ENCODE data around the gene C1orf159. TPM values are rescaled to one million over a fixed set of nuclear protein-coding genes. Genes with fewer than 3 reads are reported as not detected.

C1orf159 gene
- polyA plus RNA-seq, 4 donors: 9.2 to 19.0 (median 12.6) TPM

GRCh38 chr1:1091344-1092148, 24.3 kb downstream of the C1orf159 start:
- Histone ChIP-seq H3K27me3 (ENCODE audit: control insufficient read depth in 3 of 3, insufficient read depth in 3 of 3, low read length in 3 of 3) (no peaks in the 10 kb centered on the region), H3K9me3 (ENCODE audit: control insufficient read depth in 2 of 2, insufficient read depth in 1 of 2, low read depth in 1 of 2, low read length in 1 of 2) (no peaks in the 10 kb centered on the region), H3K27ac (ENCODE audit: low read depth in 1 of 3, low read length in 2 of 3) (no peak overlapping the region), H3K36me3 (ENCODE audit: control insufficient read depth in 3 of 3, insufficient read depth in 2 of 3, low read depth in 1 of 3, low read length in 3 of 3) (peaks cover 0 to 24% (median 0%) of the 10 kb centered on the region in 3 donors), H3K4me1 (ENCODE audit: control insufficient read depth in 3 of 3, insufficient read depth in 2 of 3, low read depth in 1 of 3, low read length in 2 of 3) (no peaks in the 10 kb centered on the region), H3K4me3 (ENCODE audit: low read depth in 1 of 3, low read length in 3 of 3) (no peak overlapping the region)
- no peak for FAIRE-seq
- WGBS, 3 donors: 95 to 99% (median 96%) methylated on average over 27 to 28 of the region's 28 CpGs
- DNase-seq: no peak

- H3K27me3 ChIP-seq (ENCODE audit: control insufficient read depth in 3 of 3, insufficient read depth in 3 of 3, low read length in 3 of 3): no peaks in the 10 kb centered on the region
- H3K4me3 ChIP-seq (ENCODE audit: low read depth in 1 of 3, low read length in 3 of 3): no peak overlapping the region
- 95 to 96% (median 95%) methylated on average over 41 to 45 of the region's 45 CpGs for WGBS, 3 donors
- DNase-seq (no peak), FAIRE-seq (no peak)
- peaks cover 0 to 28% (median 0%) of the 10 kb centered on the region in 3 donors for H3K36me3 ChIP-seq (ENCODE audit: control insufficient read depth in 3 of 3, insufficient read depth in 2 of 3, low read depth in 1 of 3, low read length in 3 of 3)
- no peaks in the 10 kb centered on the region for H3K4me1 ChIP-seq (ENCODE audit: control insufficient read depth in 3 of 3, insufficient read depth in 2 of 3, low read depth in 1 of 3, low read length in 2 of 3)
- no peak overlapping the region for H3K27ac ChIP-seq (ENCODE audit: low read depth in 1 of 3, low read length in 2 of 3)
- no peaks in the 10 kb centered on the region for H3K9me3 ChIP-seq (ENCODE audit: control insufficient read depth in 2 of 2, insufficient read depth in 1 of 2, low read depth in 1 of 2, low read length in 1 of 2)
Observed at GRCh38 chr1:1090424-1091343, 25.2 kb downstream of the C1orf159 start.

- Histone ChIP-seq H3K4me3 (ENCODE audit: low read depth in 1 of 3, low read length in 3 of 3) (no peak overlapping the region), H3K4me1 (ENCODE audit: control insufficient read depth in 3 of 3, insufficient read depth in 2 of 3, low read depth in 1 of 3, low read length in 2 of 3) (no peaks in the 10 kb centered on the region), H3K9me3 (ENCODE audit: control insufficient read depth in 2 of 2, insufficient read depth in 1 of 2, low read depth in 1 of 2, low read length in 1 of 2) (no peaks in the 10 kb centered on the region), H3K27me3 (ENCODE audit: control insufficient read depth in 3 of 3, insufficient read depth in 3 of 3, low read length in 3 of 3) (no peaks in the 10 kb centered on the region), H3K27ac (ENCODE audit: low read depth in 1 of 3, low read length in 2 of 3) (no peak overlapping the region), H3K36me3 (ENCODE audit: control insufficient read depth in 3 of 3, insufficient read depth in 2 of 3, low read depth in 1 of 3, low read length in 3 of 3) (peaks cover 0 to 33% (median 0%) of the 10 kb centered on the region in 3 donors)
- WGBS, 3 donors: 94% methylated on average over 21 to 22 of the region's 22 CpGs
- FAIRE-seq (no peak), DNase-seq (no peak)
Observed at GRCh38 chr1:1089731-1090423, 26.0 kb downstream of the C1orf159 start.

- FAIRE-seq: no peak
- no peaks in the 10 kb centered on the region for H3K9me3 ChIP-seq (ENCODE audit: control insufficient read depth in 2 of 2, insufficient read depth in 1 of 2, low read depth in 1 of 2, low read length in 1 of 2)
- no peak for DNase-seq
- 93 to 94% (median 93%) methylated on average over 41 to 46 of the region's 46 CpGs for WGBS, 3 donors
- no peaks in the 10 kb centered on the region for H3K27me3 ChIP-seq (ENCODE audit: control insufficient read depth in 3 of 3, insufficient read depth in 3 of 3, low read length in 3 of 3)
- H3K27ac ChIP-seq (ENCODE audit: low read depth in 1 of 3, low read length in 2 of 3): no peak overlapping the region
- H3K4me1 ChIP-seq (ENCODE audit: control insufficient read depth in 3 of 3, insufficient read depth in 2 of 3, low read depth in 1 of 3, low read length in 2 of 3): no peaks in the 10 kb centered on the region
- H3K36me3 ChIP-seq (ENCODE audit: control insufficient read depth in 3 of 3, insufficient read depth in 2 of 3, low read depth in 1 of 3, low read length in 3 of 3): peaks cover 0 to 39% (median 0%) of the 10 kb centered on the region in 3 donors
- no peak overlapping the region for H3K4me3 ChIP-seq (ENCODE audit: low read depth in 1 of 3, low read length in 3 of 3)
Observed at GRCh38 chr1:1088801-1089680, 26.8 kb downstream of the C1orf159 start.

- FAIRE-seq: no peak
- Histone ChIP-seq H3K9me3 (ENCODE audit: control insufficient read depth in 2 of 2, insufficient read depth in 1 of 2, low read depth in 1 of 2, low read length in 1 of 2) (no peaks in the 10 kb centered on the region), H3K27ac (ENCODE audit: low read depth in 1 of 3, low read length in 2 of 3) (no peak overlapping the region), H3K27me3 (ENCODE audit: control insufficient read depth in 3 of 3, insufficient read depth in 3 of 3, low read length in 3 of 3) (no peaks in the 10 kb centered on the region), H3K36me3 (ENCODE audit: control insufficient read depth in 3 of 3, insufficient read depth in 2 of 3, low read depth in 1 of 3, low read length in 3 of 3) (peaks cover 0 to 45% (median 3%) of the 10 kb centered on the region in 3 donors), H3K4me1 (ENCODE audit: control insufficient read depth in 3 of 3, insufficient read depth in 2 of 3, low read depth in 1 of 3, low read length in 2 of 3) (no peaks in the 10 kb centered on the region), H3K4me3 (ENCODE audit: low read depth in 1 of 3, low read length in 3 of 3) (no peak overlapping the region)
- DNase-seq: no peak
- 90 to 95% (median 91%) methylated on average over 29 to 39 of the region's 39 CpGs for WGBS, 3 donors
Observed at GRCh38 chr1:1088029-1088800, 27.7 kb downstream of the C1orf159 start.

GRCh38 chr1:1087351-1088028, 28.4 kb downstream of the C1orf159 start:
- peaks cover 0 to 52% (median 3%) of the 10 kb centered on the region in 3 donors for H3K36me3 ChIP-seq (ENCODE audit: control insufficient read depth in 3 of 3, insufficient read depth in 2 of 3, low read depth in 1 of 3, low read length in 3 of 3)
- WGBS, 3 donors: 93 to 96% (median 94%) methylated on average over 38 of the region's 38 CpGs
- no peaks in the 10 kb centered on the region for H3K27me3 ChIP-seq (ENCODE audit: control insufficient read depth in 3 of 3, insufficient read depth in 3 of 3, low read length in 3 of 3)
- H3K9me3 ChIP-seq (ENCODE audit: control insufficient read depth in 2 of 2, insufficient read depth in 1 of 2, low read depth in 1 of 2, low read length in 1 of 2): no peaks in the 10 kb centered on the region
- DNase-seq (no peak), FAIRE-seq (no peak)
- no peaks in the 10 kb centered on the region for H3K4me1 ChIP-seq (ENCODE audit: control insufficient read depth in 3 of 3, insufficient read depth in 2 of 3, low read depth in 1 of 3, low read length in 2 of 3)
- H3K4me3 ChIP-seq (ENCODE audit: low read depth in 1 of 3, low read length in 3 of 3): no peak overlapping the region
- H3K27ac ChIP-seq (ENCODE audit: low read depth in 1 of 3, low read length in 2 of 3): no peak overlapping the region

- Histone ChIP-seq H3K4me1 (ENCODE audit: control insufficient read depth in 3 of 3, insufficient read depth in 2 of 3, low read depth in 1 of 3, low read length in 2 of 3) (no peaks in the 10 kb centered on the region), H3K36me3 (ENCODE audit: control insufficient read depth in 3 of 3, insufficient read depth in 2 of 3, low read depth in 1 of 3, low read length in 3 of 3) (peaks cover 0 to 54% (median 3%) of the 10 kb centered on the region in 3 donors), H3K9me3 (ENCODE audit: control insufficient read depth in 2 of 2, insufficient read depth in 1 of 2, low read depth in 1 of 2, low read length in 1 of 2) (no peaks in the 10 kb centered on the region), H3K27me3 (ENCODE audit: control insufficient read depth in 3 of 3, insufficient read depth in 3 of 3, low read length in 3 of 3) (no peaks in the 10 kb centered on the region), H3K4me3 (ENCODE audit: low read depth in 1 of 3, low read length in 3 of 3) (no peak overlapping the region), H3K27ac (ENCODE audit: low read depth in 1 of 3, low read length in 2 of 3) (no peak overlapping the region)
- WGBS, 3 donors: 93 to 96% (median 94%) methylated on average over 17 of the region's 17 CpGs
- FAIRE-seq: no peak
- DNase-seq: no peak
Observed at GRCh38 chr1:1086911-1087341, 29.0 kb downstream of the C1orf159 start.
